ENCODE results near the gene RSPO1.

Gene RSPO1

DNA sequence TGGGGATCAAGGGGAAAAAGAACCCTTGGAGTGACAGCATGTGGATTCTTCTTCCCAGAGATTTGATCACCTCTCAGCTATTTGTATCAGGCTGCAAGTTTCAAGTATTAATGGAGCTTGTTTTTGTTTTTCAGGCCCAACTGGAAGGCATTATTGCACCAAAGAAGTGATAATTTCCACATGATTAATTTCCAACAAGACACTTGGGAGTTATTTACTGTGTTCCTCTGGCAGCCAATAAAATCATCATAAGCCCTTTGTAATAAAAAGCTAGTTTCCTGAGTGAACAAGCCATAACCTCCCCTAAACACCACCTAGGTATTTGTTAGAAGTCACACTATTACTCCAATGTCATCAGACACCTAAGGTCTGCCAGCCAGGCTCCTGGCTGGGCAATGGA, 69.8 kb downstream of the RSPO1 start:
- no peaks in the 10 kb centered on the region for H4K20me1 ChIP-seq (ENCODE audit: insufficient read depth, low read length)
- H3K4me3 ChIP-seq (ENCODE audit: low read length): no peak overlapping the region
- no peak overlapping the region for H2AFZ ChIP-seq (ENCODE audit: low read length)
- H3K4me1 ChIP-seq (ENCODE audit: low read length): peaks cover 2% of the 10 kb centered on the region; the same call in 1 of the 2 replicates
- no peak overlapping the region for H3K4me2 ChIP-seq (ENCODE audit: low read depth, low read length)
- H3K27ac ChIP-seq (ENCODE audit: low read length): no peak overlapping the region
- DNase-seq: no peak
- H3F3A ChIP-seq (ENCODE audit: insufficient read depth, low read length): 0 out of 2 replicates have a peak, but pooled peaks cover 3% of the 10 kb centered on the region
- H3K9me3 ChIP-seq (replicated peaks; ENCODE audit: insufficient read depth, low read length): no peaks in the 10 kb centered on the region
- TF ChIP-seq, protein P1, sequence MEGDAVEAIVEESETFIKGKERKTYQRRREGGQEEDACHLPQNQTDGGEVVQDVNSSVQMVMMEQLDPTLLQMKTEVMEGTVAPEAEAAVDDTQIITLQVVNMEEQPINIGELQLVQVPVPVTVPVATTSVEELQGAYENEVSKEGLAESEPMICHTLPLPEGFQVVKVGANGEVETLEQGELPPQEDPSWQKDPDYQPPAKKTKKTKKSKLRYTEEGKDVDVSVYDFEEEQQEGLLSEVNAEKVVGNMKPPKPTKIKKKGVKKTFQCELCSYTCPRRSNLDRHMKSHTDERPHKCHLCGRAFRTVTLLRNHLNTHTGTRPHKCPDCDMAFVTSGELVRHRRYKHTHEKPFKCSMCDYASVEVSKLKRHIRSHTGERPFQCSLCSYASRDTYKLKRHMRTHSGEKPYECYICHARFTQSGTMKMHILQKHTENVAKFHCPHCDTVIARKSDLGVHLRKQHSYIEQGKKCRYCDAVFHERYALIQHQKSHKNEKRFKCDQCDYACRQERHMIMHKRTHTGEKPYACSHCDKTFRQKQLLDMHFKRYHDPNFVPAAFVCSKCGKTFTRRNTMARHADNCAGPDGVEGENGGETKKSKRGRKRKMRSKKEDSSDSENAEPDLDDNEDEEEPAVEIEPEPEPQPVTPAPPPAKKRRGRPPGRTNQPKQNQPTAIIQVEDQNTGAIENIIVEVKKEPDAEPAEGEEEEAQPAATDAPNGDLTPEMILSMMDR (IDR thresholded peaks at IDR 0.05; ENCODE audit: low read length): no peak
- TF ChIP-seq EZH2phosphoT487 (IDR thresholded peaks at IDR 0.05; ENCODE audit: low read length): no peak
- no peak for TF ChIP-seq EZH2 (optimal IDR thresholded peaks at IDR 0.05; ENCODE audit: low read depth, low read length)
- no peaks in the 10 kb centered on the region for H3K9me2 ChIP-seq (replicated peaks; ENCODE audit: insufficient read depth, low read length)
- H3K9ac ChIP-seq (ENCODE audit: low read length): no peak overlapping the region
- H3K27me3 ChIP-seq (replicated peaks; ENCODE audit: insufficient read depth, low read length): no peaks in the 10 kb centered on the region
- H3K36me3 ChIP-seq (replicated peaks; ENCODE audit: insufficient read depth, low read length): peaks cover 23% of the 10 kb centered on the region; the same call in 1 of the 2 replicates
- H3K79me2 ChIP-seq (ENCODE audit: low read length): no peaks in the 10 kb centered on the region

DNA sequence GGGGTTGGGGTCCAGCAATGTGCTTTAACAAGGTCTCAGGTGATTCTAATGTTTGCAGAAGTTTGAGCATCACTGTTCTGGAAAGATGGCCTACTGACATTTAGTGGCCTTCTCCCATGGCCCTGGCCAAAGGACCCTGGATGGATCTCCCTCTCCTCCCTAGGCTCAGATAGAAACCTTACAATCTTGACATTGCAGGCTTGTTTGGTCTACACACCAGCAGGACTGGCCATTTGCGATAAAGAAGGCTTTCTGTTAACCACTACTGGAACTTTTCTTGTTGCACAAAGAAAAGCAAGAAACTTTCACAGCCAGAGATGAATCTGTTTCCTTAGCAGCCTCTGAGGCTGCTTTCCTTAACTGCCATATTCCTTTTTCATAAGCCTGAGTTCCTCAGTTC, 71.7 kb downstream of the RSPO1 start:
- Histone ChIP-seq H3F3A (ENCODE audit: insufficient read depth, low read length) (0 out of 2 replicates have a peak, but pooled peaks cover 3% of the 10 kb centered on the region), H2AFZ (ENCODE audit: low read length) (no peak overlapping the region), H3K27ac (ENCODE audit: low read length) (no peak overlapping the region), H3K27me3 (replicated peaks; ENCODE audit: insufficient read depth, low read length) (no peaks in the 10 kb centered on the region), H3K36me3 (replicated peaks; ENCODE audit: insufficient read depth, low read length) (peaks cover 18% of the 10 kb centered on the region; the same call in 1 of the 2 replicates), H3K4me3 (ENCODE audit: low read length) (no peak overlapping the region), H3K9me3 (replicated peaks; ENCODE audit: insufficient read depth, low read length) (no peaks in the 10 kb centered on the region), H3K9ac (ENCODE audit: low read length) (no peak overlapping the region), H3K4me1 (ENCODE audit: low read length) (no peaks in the 10 kb centered on the region), H3K9me2 (replicated peaks; ENCODE audit: insufficient read depth, low read length) (no peaks in the 10 kb centered on the region), H3K79me2 (ENCODE audit: low read length) (no peaks in the 10 kb centered on the region), H3K4me2 (ENCODE audit: low read depth, low read length) (no peak overlapping the region), H4K20me1 (ENCODE audit: insufficient read depth, low read length) (no peaks in the 10 kb centered on the region)
- DNase-seq: no peak
- TF ChIP-seq EZH2 (optimal IDR thresholded peaks at IDR 0.05; ENCODE audit: low read depth, low read length) (no peak), EZH2phosphoT487 (IDR thresholded peaks at IDR 0.05; ENCODE audit: low read length) (no peak)
- TF ChIP-seq, protein P1 (IDR thresholded peaks at IDR 0.05; ENCODE audit: low read length): no peak

Data from MM.1S (cell line).